Ovary (tissue), 3 donors: ENCODE measurements around the gene HIKESHI.

Source experiments
- EP300 ChIP-seq: sonication (generic); formaldehyde crosslinking; IDR thresholded peaks from one replicate; pipeline ENCODE4 v1.6.1; 2017; ENCODE audit warnings: antibody characterized with exemption
- POLR2A ChIP-seq: fragments of 450-650 bp; IDR thresholded peaks from one replicate; pipeline ENCODE4 v1.6.1; 2017; ENCODE audit warnings: antibody characterized with exemption, mild to moderate bottlenecking, moderate library complexity
- TF ChIP-seq, protein P1 (sequence below), 3 donors: fragments of 450-650 bp in 2 of 3; fragments of 200-600 bp in 1 of 3; IDR thresholded peaks; one replicate each; pipeline versions ENCODE4 v1.5.1 to v1.8.0; 2016 to 2022; ENCODE audit warnings: antibody characterized with exemption in 3 of 3, mild to moderate bottlenecking in 1 of 3
- donor health status: DM: no; HTN: no; CAD: no.

DNA sequence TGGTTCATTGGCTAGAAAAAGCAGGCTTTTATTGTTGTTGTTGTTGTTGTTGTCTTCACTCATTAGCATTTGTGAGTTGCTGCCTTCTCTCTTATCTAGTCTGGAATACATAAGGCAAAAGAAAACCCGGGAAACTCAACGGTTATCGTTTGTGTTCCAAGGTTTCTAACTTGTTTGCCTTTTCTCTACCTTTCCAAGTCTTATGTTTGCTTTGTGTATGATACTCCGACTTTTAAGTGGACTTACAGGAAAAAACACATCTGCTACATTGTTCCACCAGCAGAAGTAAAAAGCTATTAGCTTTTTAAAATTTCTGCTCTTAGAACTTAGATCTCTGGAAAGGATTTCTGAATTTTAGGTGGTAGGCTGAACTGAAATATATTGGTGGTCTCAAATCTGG, 27.0 kb upstream of the HIKESHI start:
- TF ChIP-seq, protein P1, sequence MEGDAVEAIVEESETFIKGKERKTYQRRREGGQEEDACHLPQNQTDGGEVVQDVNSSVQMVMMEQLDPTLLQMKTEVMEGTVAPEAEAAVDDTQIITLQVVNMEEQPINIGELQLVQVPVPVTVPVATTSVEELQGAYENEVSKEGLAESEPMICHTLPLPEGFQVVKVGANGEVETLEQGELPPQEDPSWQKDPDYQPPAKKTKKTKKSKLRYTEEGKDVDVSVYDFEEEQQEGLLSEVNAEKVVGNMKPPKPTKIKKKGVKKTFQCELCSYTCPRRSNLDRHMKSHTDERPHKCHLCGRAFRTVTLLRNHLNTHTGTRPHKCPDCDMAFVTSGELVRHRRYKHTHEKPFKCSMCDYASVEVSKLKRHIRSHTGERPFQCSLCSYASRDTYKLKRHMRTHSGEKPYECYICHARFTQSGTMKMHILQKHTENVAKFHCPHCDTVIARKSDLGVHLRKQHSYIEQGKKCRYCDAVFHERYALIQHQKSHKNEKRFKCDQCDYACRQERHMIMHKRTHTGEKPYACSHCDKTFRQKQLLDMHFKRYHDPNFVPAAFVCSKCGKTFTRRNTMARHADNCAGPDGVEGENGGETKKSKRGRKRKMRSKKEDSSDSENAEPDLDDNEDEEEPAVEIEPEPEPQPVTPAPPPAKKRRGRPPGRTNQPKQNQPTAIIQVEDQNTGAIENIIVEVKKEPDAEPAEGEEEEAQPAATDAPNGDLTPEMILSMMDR (IDR thresholded peaks at IDR 0.05), result no peak
- no peak for TF ChIP-seq POLR2A
- TF ChIP-seq EP300, result no peak
